Natural killer cell (primary cell): ENCODE data around the gene CAMTA1. TPM values are rescaled to one million over a fixed set of nuclear protein-coding genes. Genes with fewer than 3 reads are reported as not detected.

Experiments used
- ATAC-seq, 3 donors: fragments of 150-1000 bp in 2 of 3; fragments of 200-7000 bp in 1 of 3; cut with Tn5 transposase; 1 replicate in 1 of 3; 2 replicates in 2 of 3; pipeline ENCODE4 v1.10.0; 2021; ENCODE audit warnings: mild to moderate bottlenecking in 2 of 3, moderate library complexity in 2 of 3
- DNase-seq, 2 donors: peaks; one replicate each; pipeline versions ENCODE4 v3.0.0 to v3.0.0-alpha.2; 2013 to 2021; ENCODE audit warnings: mixed read lengths in 1 of 2
- H3K27ac ChIP-seq: one replicate; pipeline ENCODE4 v1.5.1; 2013; ENCODE audit warnings: mild to moderate bottlenecking, low read length
- H3K27me3 ChIP-seq: one replicate; pipeline ENCODE4 v1.6.1; 2013; ENCODE audit warnings: low read length; ENCODE audit not compliant: control insufficient read depth, insufficient read depth
- H3K36me3 ChIP-seq: one replicate; pipeline ENCODE4 v1.6.1; 2013; ENCODE audit warnings: low read length; ENCODE audit not compliant: control insufficient read depth, insufficient read depth
- H3K4me1 ChIP-seq: one replicate; pipeline ENCODE4 v1.6.1; 2013; ENCODE audit warnings: low read length; ENCODE audit not compliant: control insufficient read depth, insufficient read depth
- H3K4me3 ChIP-seq: one replicate; pipeline ENCODE4 v1.5.1; 2013; ENCODE audit warnings: low read length
- H3K9me3 ChIP-seq: one replicate; pipeline ENCODE4 v1.6.1; 2013; ENCODE audit warnings: low read length; ENCODE audit not compliant: control insufficient read depth, insufficient read depth
- H3K27ac Mint-ChIP-seq, 2 donors: one replicate each; pipeline ENCODE4 v1.8.0; 2022; ENCODE audit warnings: mild to moderate bottlenecking in 2 of 2, mixed read lengths in 2 of 2, moderate library complexity in 1 of 2
- H3K27me3 Mint-ChIP-seq, 2 donors: one replicate each; pipeline ENCODE4 v1.8.0; 2022; ENCODE audit warnings: low read depth in 2 of 2, mixed read lengths in 2 of 2
- H3K36me3 Mint-ChIP-seq: one replicate; pipeline ENCODE4 v1.8.0; 2022; ENCODE audit warnings: mixed read lengths
- H3K4me1 Mint-ChIP-seq, 2 donors: one replicate each; pipeline ENCODE4 v1.8.0; 2022; ENCODE audit warnings: mixed read lengths in 2 of 2
- H3K4me3 Mint-ChIP-seq: one replicate; pipeline ENCODE4 v1.8.0; 2022; ENCODE audit warnings: mild to moderate bottlenecking, moderate library complexity, mixed read lengths
- H3K9me3 Mint-ChIP-seq, 2 donors: one replicate each; pipeline ENCODE4 v1.8.0; 2022; ENCODE audit warnings: mixed read lengths in 2 of 2
- CTCF ChIP-seq: fragments of 200-600 bp; IDR thresholded peaks from one replicate; pipeline ENCODE4 v1.8.0; 2022; ENCODE audit warnings: antibody characterized with exemption
- WGBS: methylation state at CpG from one replicate; pipeline ENCODE4 v1.1.7; 2013; ENCODE audit warnings: missing lambda C conversion rate; ENCODE audit not compliant: insufficient coverage; 5-methylcytosine and 5-hydroxymethylcytosine counted together
- intact Hi-C: fragments of 100-400 bp; cut with micrococcal nuclease; formaldehyde crosslinking; loops from one replicate; pipeline ENCODE4 v1.14.2; 2022
- total RNA-seq, 4 donors: library from RNA; stranded (reverse); fragments of 120-200 nt in 1 of 4; gene quantifications; one replicate each; pipeline versions ENCODE4 v1.2.3 to v1.2.4, GENCODE V29; 2013 to 2022

Gene CAMTA1
- total RNA-seq, 3 donors from 2014 or later (not counting 1 experiment from before 2014, with no cell fraction given): 40.6 to 53.3 (median 44.9) TPM

- Histone ChIP-seq H3K9me3 (no peaks in the 10 kb centered on the region), H3K27ac (no peak overlapping the region), H3K27me3 (no peaks in the 10 kb centered on the region), H3K36me3 (no peaks in the 10 kb centered on the region), H3K4me1 (no peaks in the 10 kb centered on the region), H3K4me3 (no peak overlapping the region)
- Mint-ChIP-seq H3K27ac (no peak overlapping the region), H3K27me3 (peaks cover 0 to 9% of the 10 kb centered on the region in 2 donors), H3K36me3 (no peaks in the 10 kb centered on the region), H3K9me3 (no peaks in the 10 kb centered on the region), H3K4me1 (no peaks in the 10 kb centered on the region), H3K4me3 (no peak overlapping the region)
- no peak for TF ChIP-seq CTCF
- ATAC-seq: no peak
- intact Hi-C loops: no loop called here
- 82% methylated on average over 9 of the region's 9 CpGs for WGBS
- no peak for DNase-seq
Observed at GRCh38 chr1:7611421-7612010, 826.3 kb downstream of the CAMTA1 start.

GRCh38 chr1:7613106-7613850, 828.0 kb downstream of the CAMTA1 start:
- Histone ChIP-seq H3K4me3 (no peak overlapping the region), H3K27me3 (no peaks in the 10 kb centered on the region), H3K9me3 (no peaks in the 10 kb centered on the region), H3K27ac (no peak overlapping the region), H3K4me1 (no peaks in the 10 kb centered on the region), H3K36me3 (no peaks in the 10 kb centered on the region)
- Mint-ChIP-seq H3K27ac (no peak overlapping the region), H3K27me3 (peaks cover 0 to 6% of the 10 kb centered on the region in 2 donors), H3K4me3 (no peak overlapping the region), H3K9me3 (no peaks in the 10 kb centered on the region), H3K4me1 (no peaks in the 10 kb centered on the region), H3K36me3 (no peaks in the 10 kb centered on the region)
- no peak for TF ChIP-seq CTCF
- intact Hi-C loops: no loop called here
- no peak for ATAC-seq
- DNase-seq: no peak
- WGBS: 86% methylated on average over 18 of the region's 18 CpGs

- H3K4me1 ChIP-seq: no peaks in the 10 kb centered on the region
- H3K27me3 ChIP-seq: no peaks in the 10 kb centered on the region
- H3K27me3 Mint-ChIP-seq: peaks cover 0 to 8% of the 10 kb centered on the region in 2 donors
- no peaks in the 10 kb centered on the region for H3K9me3 Mint-ChIP-seq
- H3K4me3 Mint-ChIP-seq: no peak overlapping the region
- H3K36me3 Mint-ChIP-seq: no peaks in the 10 kb centered on the region
- no peak overlapping the region for H3K4me3 ChIP-seq
- ATAC-seq: no peak
- no peak overlapping the region for H3K27ac ChIP-seq
- no peaks in the 10 kb centered on the region for H3K4me1 Mint-ChIP-seq
- H3K36me3 ChIP-seq: no peaks in the 10 kb centered on the region
- no peaks in the 10 kb centered on the region for H3K9me3 ChIP-seq
- TF ChIP-seq CTCF: no peak
- H3K27ac Mint-ChIP-seq: no peak overlapping the region
- WGBS: 85% methylated on average over 4 of the region's 4 CpGs
- intact Hi-C loops: no loop called here
- no peak for DNase-seq
Observed at GRCh38 chr1:7613851-7614205, 828.6 kb downstream of the CAMTA1 start.
